ENCODE results near the gene MYO3A. TPM values are rescaled to one million over a fixed set of nuclear protein-coding genes. Genes with fewer than 3 reads are reported as not detected.

The MYO3A gene
- total RNA-seq, 1 experiment from 2014 or later: not detected

- Histone ChIP-seq H3K27me3 (replicated peaks; ENCODE audit: control insufficient read depth, insufficient read depth, low read length) (no peaks in the 10 kb centered on the region; the same call in 1 of the 2 replicates), H3K4me3 (ENCODE audit: low read depth, low read length) (no peak overlapping the region), H3K36me3 (ENCODE audit: control insufficient read depth, insufficient read depth, low read length) (no peaks in the 10 kb centered on the region), H3K4me1 (no peaks in the 10 kb centered on the region), H3K9me3 (no peaks in the 10 kb centered on the region)
- CTCF ChIA-PET: no interaction called here
- Mint-ChIP-seq H3K27ac (ENCODE audit: unreplicated experiment) (no peak overlapping the region), H3K4me3 (ENCODE audit: unreplicated experiment) (no peak overlapping the region), H3K36me3 (ENCODE audit: insufficient read depth, unreplicated experiment) (no peaks in the 10 kb centered on the region), H3K27me3 (ENCODE audit: insufficient read depth, unreplicated experiment) (peaks cover 7% of the 10 kb centered on the region), H3K4me1 (ENCODE audit: low read depth, unreplicated experiment) (no peaks in the 10 kb centered on the region), H3K9me3 (ENCODE audit: unreplicated experiment) (no peaks in the 10 kb centered on the region)
- BruUV-seq (replicated peaks): no TSS peak
- intact Hi-C loops (cut with micrococcal nuclease; ENCODE audit: unreplicated experiment): no loop called here
- DNase-seq: no peak
- POLR2A ChIA-PET: no interaction called here
- no peak for TF ChIP-seq CTCF (IDR thresholded peaks at IDR 0.05; ENCODE audit: insufficient read depth in 1 of 2, low read depth in 1 of 2, low read length in 1 of 2, severe bottlenecking in 1 of 2, unreplicated experiment in 1 of 2)
Measured at GRCh38 chr10:25901199-25901598, 32.8 kb upstream of the MYO3A start.

- Histone ChIP-seq H3K27me3 (replicated peaks; ENCODE audit: control insufficient read depth, insufficient read depth, low read length) (no peaks in the 10 kb centered on the region; the same call in 1 of the 2 replicates), H3K9me3 (no peaks in the 10 kb centered on the region), H3K4me1 (no peaks in the 10 kb centered on the region), H3K36me3 (ENCODE audit: control insufficient read depth, insufficient read depth, low read length) (no peaks in the 10 kb centered on the region), H3K4me3 (ENCODE audit: low read depth, low read length) (no peak overlapping the region)
- Mint-ChIP-seq H3K27me3 (ENCODE audit: insufficient read depth, unreplicated experiment) (peaks cover 7% of the 10 kb centered on the region), H3K36me3 (ENCODE audit: insufficient read depth, unreplicated experiment) (no peaks in the 10 kb centered on the region), H3K9me3 (ENCODE audit: unreplicated experiment) (no peaks in the 10 kb centered on the region), H3K4me3 (ENCODE audit: unreplicated experiment) (no peak overlapping the region), H3K4me1 (ENCODE audit: low read depth, unreplicated experiment) (no peaks in the 10 kb centered on the region), H3K27ac (ENCODE audit: unreplicated experiment) (no peak overlapping the region)
- POLR2A ChIA-PET: no interaction called here
- TF ChIP-seq CTCF (IDR thresholded peaks at IDR 0.05; ENCODE audit: insufficient read depth in 1 of 2, low read depth in 1 of 2, low read length in 1 of 2, severe bottlenecking in 1 of 2, unreplicated experiment in 1 of 2): no peak
- no peak for DNase-seq
- BruUV-seq (replicated peaks): no TSS peak
- CTCF ChIA-PET: no interaction called here
- intact Hi-C loops (cut with micrococcal nuclease; ENCODE audit: unreplicated experiment): no loop called here
Measured at GRCh38 chr10:25902002-25902401, 32.0 kb upstream of the MYO3A start.

GRCh38 chr10:25907261-25907660 lies 26.8 kb upstream of the MYO3A start:
- Histone ChIP-seq H3K4me1 (peaks cover 5% of the 10 kb centered on the region), H3K4me3 (ENCODE audit: low read depth, low read length) (no peak overlapping the region), H3K36me3 (ENCODE audit: control insufficient read depth, insufficient read depth, low read length) (no peaks in the 10 kb centered on the region), H3K9me3 (no peaks in the 10 kb centered on the region), H3K27me3 (replicated peaks; ENCODE audit: control insufficient read depth, insufficient read depth, low read length) (no peaks in the 10 kb centered on the region)
- ChIA-PET CTCF (no interaction called here), POLR2A (no interaction called here)
- Mint-ChIP-seq H3K4me1 (ENCODE audit: low read depth, unreplicated experiment) (no peaks in the 10 kb centered on the region), H3K27me3 (ENCODE audit: insufficient read depth, unreplicated experiment) (no peaks in the 10 kb centered on the region), H3K27ac (ENCODE audit: unreplicated experiment) (no peak overlapping the region), H3K4me3 (ENCODE audit: unreplicated experiment) (no peak overlapping the region), H3K9me3 (ENCODE audit: unreplicated experiment) (peaks cover 13% of the 10 kb centered on the region), H3K36me3 (ENCODE audit: insufficient read depth, unreplicated experiment) (no peaks in the 10 kb centered on the region)
- no peak for DNase-seq
- intact Hi-C loops (cut with micrococcal nuclease; ENCODE audit: unreplicated experiment): no loop called here
- no peak for TF ChIP-seq CTCF (IDR thresholded peaks at IDR 0.05; ENCODE audit: insufficient read depth in 1 of 2, low read depth in 1 of 2, low read length in 1 of 2, severe bottlenecking in 1 of 2, unreplicated experiment in 1 of 2)
- BruUV-seq (replicated peaks): no TSS peak

All from Caco-2 (cell line).